Left ventricle myocardium superior (tissue), 1 donor: ENCODE measurements around the gene SEMA4C. TPM values are rescaled to one million over a fixed set of nuclear protein-coding genes. Genes with fewer than 3 reads are reported as not detected.
A peak's percentile ranks its signal among the peaks of the same experiment; 100 is the strongest.

Experiments used
- ATAC-seq: fragments of 200-7000 bp; cut with Tn5 transposase; one replicate; pipeline ENCODE4 v1.9.1; 2020; ENCODE audit warnings: mild to moderate bottlenecking, moderate library complexity
- DNase-seq: peaks from one replicate; pipeline ENCODE4 v3.0.0-alpha.2; 2020
- intact Hi-C: fragments of 100-400 bp; cut with micrococcal nuclease; formaldehyde crosslinking; loops from one replicate; pipeline ENCODE4 v1.11.0; 2022
- total RNA-seq: library from RNA; stranded (reverse); fragmentation: NEBNext Ultra II Directional; extraction: Animal tissue kit (Norgen Biotek cat#: 25700); gene quantifications from one replicate; pipeline ENCODE4 v1.2.1, GENCODE V29; 2021
- donor health status: DM: no; HTN: yes; CAD: no; lungs with severe emphysema.

The SEMA4C gene
- total RNA-seq, 1 donor from 2014 or later = 17.0 TPM

- intact Hi-C loops = loop anchor here (5.0 kb wide), 1 partner anchor 94 kb away; no protein-coding TSS in a partner anchor
- ATAC-seq (peak; percentile 95), DNase-seq (peak; percentile 99)
Measured at GRCh38 chr2:96857667-96858372, 12.1 kb downstream of the SEMA4C start, which contains the start of gene ANKRD39. TSS of gene ANKRD39 (minus strand) at chr2:96858016. CDS start at chr2:96857987, 29 bp downstream.

DNA sequence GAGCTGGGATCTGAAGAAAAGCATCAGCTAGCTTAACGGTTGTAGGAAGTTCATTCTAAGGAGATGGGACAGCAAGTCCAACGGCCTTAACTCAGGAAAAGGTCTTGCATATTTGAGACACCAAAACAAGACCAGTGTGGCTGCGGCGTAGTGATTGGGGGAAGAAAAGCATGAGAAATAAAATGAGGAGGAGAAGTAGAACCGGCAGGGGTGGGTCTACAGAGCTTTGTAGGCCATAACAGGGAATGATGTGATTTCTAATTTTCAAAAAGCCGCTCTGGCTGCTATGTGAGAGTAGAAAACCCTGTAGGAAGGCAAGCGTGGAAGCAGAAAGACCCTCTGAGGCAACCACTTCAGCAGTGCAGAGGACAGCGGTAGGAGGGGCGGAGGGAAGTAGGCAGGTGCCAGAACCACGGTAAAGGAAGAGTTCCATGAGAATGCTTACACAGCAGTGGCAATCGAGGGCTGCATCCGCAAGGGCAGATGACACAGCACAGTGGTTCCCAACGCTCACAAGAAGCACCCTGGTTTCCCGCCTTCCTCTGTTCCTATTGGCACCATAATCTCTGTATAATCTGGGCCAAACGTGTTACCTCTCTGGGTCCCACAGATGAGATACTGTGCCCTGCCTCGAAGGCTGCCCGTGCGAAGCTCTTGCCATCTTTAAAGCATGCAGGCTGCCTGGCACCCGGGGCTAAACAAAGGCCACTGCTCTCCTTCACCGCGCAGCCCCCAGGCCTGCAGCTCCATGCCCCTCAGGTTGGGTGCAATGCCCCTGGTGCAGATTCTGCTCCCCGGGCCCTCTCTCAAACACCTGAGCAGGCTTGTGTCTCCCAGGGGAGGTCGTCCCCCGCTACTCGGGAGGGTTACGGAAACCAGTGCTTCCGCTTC lies 12.9 kb downstream of the SEMA4C start:
- no peak for DNase-seq
- peak; percentile 1 for ATAC-seq
- intact Hi-C loops = loop anchor here (5.0 kb wide), 1 partner anchor 95 kb away; no protein-coding TSS in a partner anchor

GRCh38 chr2:96853321-96853720 lies 16.6 kb downstream of the SEMA4C start:
- no peak for ATAC-seq
- intact Hi-C loops = no loop called here
- no peak for DNase-seq

- no peak for DNase-seq
Measured at GRCh38 chr2:96852667-96853066, 17.2 kb downstream of the SEMA4C start.

GRCh38 chr2:96848264-96848663 lies 21.6 kb downstream of the SEMA4C start:
- ATAC-seq = peak; percentile 11
- no peak for DNase-seq
- intact Hi-C loops = no loop called here

More at GRCh38 chr2:96852667-96853066, 17.2 kb downstream of the SEMA4C start:
- intact Hi-C loops = no loop called here
- no peak for ATAC-seq

GRCh38 chr2:96847586-96847985 lies 22.3 kb downstream of the SEMA4C start:
- intact Hi-C loops = no loop called here
- no peak for DNase-seq
- ATAC-seq = no peak

DNA sequence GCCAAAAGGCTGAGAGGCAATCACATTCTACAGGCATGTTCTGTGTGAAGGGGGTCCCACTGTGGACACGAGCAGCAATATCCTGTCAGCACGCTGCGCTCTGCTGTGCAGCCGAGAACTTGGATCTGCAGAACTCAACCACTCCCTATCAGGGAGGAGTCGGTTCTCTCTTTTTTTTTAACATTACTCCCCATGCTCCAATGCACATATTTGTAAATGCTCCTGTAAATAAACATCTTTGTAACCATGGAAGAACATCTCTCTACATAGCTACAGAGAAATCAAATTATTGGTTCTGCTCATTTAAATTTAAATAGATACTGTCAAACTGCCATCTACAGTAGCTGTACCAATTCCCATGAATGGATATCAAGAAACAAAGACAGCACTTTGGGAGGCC lies 23.1 kb downstream of the SEMA4C start:
- intact Hi-C loops = no loop called here
- ATAC-seq = no peak
- no peak for DNase-seq

DNA sequence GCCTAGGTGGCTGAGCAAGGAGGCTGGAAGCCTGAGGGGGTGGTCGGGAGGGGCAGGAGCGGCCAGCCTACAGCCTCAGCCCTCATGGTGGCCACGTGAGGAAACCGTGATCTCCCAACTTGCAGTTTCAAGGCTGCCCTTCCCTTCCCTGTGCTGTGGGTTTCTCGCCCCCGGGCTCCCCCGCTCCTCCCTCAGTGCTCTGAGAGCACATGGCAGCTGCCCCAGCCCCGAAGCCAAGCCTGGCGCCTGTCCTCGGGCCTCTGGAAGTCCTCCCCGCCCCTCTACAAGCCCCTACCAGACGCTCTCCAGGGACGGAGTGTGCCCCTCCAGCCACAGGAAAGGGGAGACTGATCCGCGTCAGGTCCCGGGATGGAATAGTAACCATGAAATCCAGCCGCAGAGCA lies 25.5 kb downstream of the SEMA4C start:
- intact Hi-C loops = no loop called here
- DNase-seq (no peak), ATAC-seq (no peak)

DNA sequence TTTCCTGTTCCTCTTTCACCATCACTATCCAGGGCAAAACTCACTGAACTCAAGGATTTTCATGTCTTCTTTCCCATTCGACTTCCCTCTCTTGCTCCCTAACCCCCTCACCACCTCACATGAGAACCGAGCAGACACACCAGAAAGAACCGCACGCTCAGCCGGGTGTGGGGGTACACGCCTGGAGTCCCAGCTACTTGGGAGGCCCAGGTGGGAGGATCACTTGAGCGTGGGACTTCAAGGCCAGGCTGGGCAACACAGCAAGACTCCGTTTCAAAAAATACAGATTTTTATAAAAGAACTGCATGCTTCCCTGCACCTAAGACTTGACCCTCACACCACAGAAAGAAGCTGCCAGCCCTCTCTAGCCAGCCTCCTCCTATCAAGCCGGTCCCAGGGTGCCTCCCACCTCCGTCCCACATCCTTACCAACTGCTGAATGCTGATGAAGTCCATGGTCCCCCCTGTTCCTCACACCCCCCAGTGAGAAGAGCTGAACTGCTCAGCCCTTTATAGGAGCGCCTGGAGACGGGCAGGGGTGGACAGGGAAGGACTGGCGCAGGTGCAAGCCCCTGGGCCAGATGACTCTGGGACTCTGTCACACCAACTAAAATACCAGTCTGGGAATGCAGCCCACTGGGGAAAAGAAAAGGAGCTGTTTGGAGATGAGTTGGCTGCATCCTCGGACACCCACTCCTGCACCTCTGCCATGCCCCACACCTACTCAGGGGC lies 26.2 kb downstream of the SEMA4C start, which contains the start of gene ANKRD23:
ANKRD23 (minus strand) TSS at position 484 of the 731 bp plus-strand sequence; CDS start at position 455, 29 bp downstream.
- intact Hi-C loops = no loop called here
- DNase-seq (no peak), ATAC-seq (peak; percentile 67)

DNA sequence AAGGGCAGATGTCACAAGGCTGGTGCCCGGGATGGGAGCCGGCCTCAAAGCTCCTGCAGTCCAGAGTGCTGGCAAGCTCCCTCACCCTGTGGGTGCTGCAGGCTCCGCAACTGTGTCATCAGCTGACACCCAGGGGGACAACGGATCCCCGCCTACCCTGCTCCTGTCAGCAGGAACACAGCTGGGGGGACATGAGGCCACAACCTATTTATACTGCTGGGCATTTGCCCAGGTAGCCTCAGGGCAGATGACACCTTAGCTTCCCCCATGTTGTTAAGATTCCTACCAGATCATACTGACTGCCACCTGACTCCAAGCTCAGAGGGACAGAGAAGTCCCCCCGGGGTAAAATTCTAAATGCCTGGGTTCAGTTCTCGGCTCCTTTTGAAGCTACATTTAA lies 27.3 kb downstream of the SEMA4C start:
- intact Hi-C loops = no loop called here
- ATAC-seq = peak; percentile 88

DNA sequence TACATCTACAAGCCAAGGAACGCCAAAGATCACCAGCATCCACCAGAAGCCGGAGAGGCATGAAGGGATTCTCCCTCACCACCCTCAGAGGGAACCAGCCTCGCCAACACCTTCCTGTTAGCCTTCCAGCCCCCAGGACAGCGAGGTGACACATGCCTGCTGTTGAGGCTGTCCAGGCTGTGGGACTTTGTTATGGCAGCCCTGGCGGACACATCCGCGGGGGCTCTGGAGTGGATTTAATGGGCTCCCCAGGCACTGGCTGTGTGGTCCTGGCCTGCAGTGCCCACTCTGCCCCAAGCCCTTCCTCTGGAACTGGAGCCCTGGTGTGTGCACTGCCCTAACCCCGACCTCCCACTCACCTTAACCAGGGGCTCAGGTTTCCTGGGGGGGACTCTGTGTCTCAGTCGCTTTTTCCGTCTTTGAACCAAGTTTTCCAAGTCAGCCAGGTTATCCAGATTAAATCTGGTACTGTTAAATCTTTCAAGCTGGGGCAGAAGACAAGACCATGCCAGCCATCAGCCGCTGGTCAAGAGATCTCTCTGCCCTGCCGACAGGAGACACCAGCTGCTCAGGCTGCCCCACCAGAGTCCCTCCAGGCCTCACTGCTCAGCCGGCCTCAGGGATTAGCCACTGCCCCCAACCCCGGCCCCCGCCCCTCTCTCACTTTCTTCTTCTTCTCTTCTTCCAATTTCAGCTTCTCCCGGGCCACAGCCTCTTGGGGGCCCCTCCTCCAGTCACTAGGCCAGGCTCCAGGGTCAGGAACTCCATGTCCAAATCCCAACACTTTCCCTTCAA lies 28.0 kb downstream of the SEMA4C start:
- intact Hi-C loops = no loop called here
- DNase-seq (no peak), ATAC-seq (peak; percentile 25)

More for the DNA sequence above, 27.3 kb downstream of the SEMA4C start:
- peak; percentile 83 for DNase-seq

DNA sequence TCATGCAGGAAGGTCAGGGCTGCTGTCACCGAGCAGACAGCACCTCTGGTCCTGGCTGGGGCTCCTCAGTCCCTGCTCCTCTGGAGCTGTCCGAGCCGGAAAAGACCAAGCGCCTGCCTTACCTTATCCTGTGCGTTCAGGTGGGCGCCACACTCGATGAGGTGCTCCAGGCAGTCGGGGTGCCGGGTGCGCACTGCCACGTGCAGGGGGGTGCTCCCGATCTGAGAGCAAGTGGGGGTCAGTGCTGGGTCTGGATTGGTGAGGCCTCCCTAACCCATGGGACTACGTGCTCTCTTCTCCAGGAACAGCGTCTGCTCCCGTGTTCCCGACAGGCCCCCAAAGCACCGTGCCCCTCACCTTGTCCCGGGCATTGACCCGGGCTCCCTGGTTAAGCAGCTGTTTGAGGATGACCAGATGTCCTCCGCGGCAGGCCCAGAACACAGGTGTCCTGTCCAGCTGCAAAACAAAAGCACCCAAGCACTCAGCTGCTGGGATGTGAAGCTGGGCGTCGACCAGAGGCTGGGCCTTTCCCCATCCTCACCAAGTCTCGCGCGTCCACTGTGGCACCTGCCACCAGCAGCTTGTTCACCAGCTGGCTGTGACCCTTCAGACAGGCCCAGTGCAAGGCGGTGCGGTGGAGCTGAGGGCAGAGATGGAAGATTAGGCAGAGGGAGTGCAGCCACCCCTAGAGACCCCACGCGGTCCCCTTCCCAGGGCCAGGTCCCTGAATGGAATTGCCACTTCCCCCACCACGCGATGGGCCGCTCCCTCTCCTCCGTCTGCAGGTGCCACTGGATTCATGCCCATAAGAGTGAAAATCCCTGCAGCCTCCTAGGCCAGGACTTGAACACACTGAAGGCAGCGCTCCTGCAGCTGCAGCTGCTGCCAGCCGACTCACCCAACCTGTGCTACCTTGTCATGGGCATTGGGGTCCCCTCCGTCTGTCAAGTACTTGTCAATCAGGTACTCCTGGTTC lies 29.7 kb downstream of the SEMA4C start:
- no peak for ATAC-seq
- no peak for DNase-seq
- intact Hi-C loops = no loop called here

DNA sequence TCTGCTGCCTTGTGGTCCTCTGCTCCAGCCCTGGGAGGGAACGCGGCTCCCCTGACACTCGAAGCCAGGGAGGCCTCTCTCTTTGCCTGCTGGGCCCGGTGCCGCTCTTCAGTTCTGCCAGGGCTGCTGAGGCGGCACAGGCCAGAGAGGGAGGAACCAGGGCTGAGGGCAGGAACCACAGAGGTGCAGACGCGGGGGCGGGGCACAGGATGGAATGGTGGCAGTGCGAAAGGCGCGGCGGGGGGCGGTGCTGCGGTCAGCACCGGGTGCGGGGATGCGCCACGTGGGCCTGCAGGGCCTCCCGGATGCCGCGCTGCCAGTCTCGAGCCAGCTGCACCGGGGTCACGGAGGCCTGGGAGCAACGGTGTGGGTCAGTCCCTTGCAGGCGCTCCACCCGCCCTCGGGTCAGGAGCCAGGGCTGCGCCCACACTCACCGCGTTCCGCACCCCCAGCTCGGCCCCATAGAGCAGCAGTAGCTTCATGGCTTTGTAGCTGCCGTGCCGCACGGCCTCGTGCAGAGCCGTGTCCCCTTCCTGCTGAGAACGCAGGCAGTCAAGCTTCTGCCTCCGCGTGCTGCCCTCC lies 30.5 kb downstream of the SEMA4C start:
- ATAC-seq (no peak), DNase-seq (peak; percentile 74)
- intact Hi-C loops = no loop called here

- ATAC-seq (no peak), DNase-seq (no peak)
- intact Hi-C loops = no loop called here
Measured at GRCh38 chr2:96838345-96839292, 31.3 kb downstream of the SEMA4C start.

DNA sequence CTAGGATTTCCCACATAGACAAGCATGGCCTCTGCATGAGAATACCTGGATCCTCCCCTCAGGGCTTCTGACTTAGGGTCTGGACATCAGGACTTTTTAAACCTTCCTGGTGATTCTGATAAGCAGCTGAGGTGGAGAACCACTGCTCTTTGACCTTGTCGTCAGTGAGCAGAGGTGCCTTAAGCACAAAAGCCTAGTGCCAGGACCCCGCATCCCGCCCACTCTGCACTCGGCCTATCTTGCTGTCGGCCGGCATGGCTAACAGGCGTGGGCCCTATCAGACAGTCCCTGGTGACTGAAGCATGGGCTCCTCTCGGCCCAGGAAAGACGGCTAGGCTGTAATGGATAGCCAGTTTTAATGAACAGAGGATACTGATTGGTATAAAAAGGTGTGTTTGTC lies 32.3 kb downstream of the SEMA4C start:
- no peak for ATAC-seq
- DNase-seq = no peak
- intact Hi-C loops = no loop called here

DNA sequence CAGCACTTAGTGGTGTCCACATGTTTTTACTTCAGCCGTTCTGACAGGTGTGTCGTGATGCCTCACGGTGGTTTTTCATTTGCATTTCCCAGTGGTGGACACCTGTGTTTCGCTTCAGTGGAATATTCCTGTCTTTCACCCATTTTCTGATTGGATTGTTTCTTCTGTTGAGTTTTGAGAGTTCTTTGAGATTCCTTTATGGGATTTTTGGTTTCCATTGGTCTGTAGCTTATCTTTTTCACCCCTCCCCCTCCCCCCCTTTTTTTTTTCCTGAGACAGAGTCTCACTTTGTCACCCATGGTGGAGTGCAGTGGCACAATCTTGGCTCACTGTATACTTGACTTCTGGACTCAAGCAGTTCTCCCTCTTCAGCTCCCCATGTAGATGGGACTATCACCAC lies 34.0 kb downstream of the SEMA4C start:
- intact Hi-C loops = no loop called here
- DNase-seq (no peak), ATAC-seq (no peak)
